HEK293T (cell line): Measurements from ENCODE around the gene GFI1.

Experiments
- CTCF ChIA-PET: fragments of 350-600 bp; formaldehyde crosslinking; extraction: SDS; loops from one replicate; lab custom pipeline; 2021; ENCODE audit warnings: antibody characterized with exemption, inconsistent platforms; lab: Yijun Ruan, JAX
- POLR2A ChIA-PET: fragments of 350-600 bp; formaldehyde crosslinking; extraction: SDS; loops from one replicate; lab custom pipeline; 2020; ENCODE audit warnings: antibody characterized with exemption, inconsistent platforms; lab: Yijun Ruan, JAX
- DNase-seq: peaks from one replicate; pipeline ENCODE4 v3.0.0; 2012; ENCODE audit warnings: mixed read lengths; ENCODE audit errors: extremely low spot score
- ARNT ChIP-seq: fragments of 450-650 bp; IDR thresholded peaks from 2 replicates; pipeline ENCODE4 v1.6.1; 2017; ENCODE audit warnings: mild to moderate bottlenecking
- BHLHE40 ChIP-seq: fragments of 450-650 bp; IDR thresholded peaks from 2 replicates; pipeline ENCODE4 v1.6.1; 2016; ENCODE audit warnings: mild to moderate bottlenecking, moderate library complexity, borderline replicate concordance
- CTBP1 ChIP-seq: fragments of 450-650 bp; IDR thresholded peaks from 2 replicates; pipeline ENCODE4 v1.6.1; 2016; ENCODE audit warnings: borderline replicate concordance
- ELF4 ChIP-seq: fragments of 450-650 bp; IDR thresholded peaks from 2 replicates; pipeline ENCODE4 v1.6.1; 2017; ENCODE audit warnings: antibody characterized with exemption
- FOXA1 ChIP-seq: fragments of 450-650 bp; IDR thresholded peaks from 2 replicates; pipeline ENCODE4 v1.6.1; 2016; ENCODE audit warnings: mild to moderate bottlenecking
- FOXK2 ChIP-seq: fragments of 450-650 bp; IDR thresholded peaks from 2 replicates; pipeline ENCODE4 v1.6.1; 2016; ENCODE audit warnings: mild to moderate bottlenecking
- FOXM1 ChIP-seq: fragments of 450-650 bp; IDR thresholded peaks from 2 replicates; pipeline ENCODE4 v1.6.1; 2017; ENCODE audit warnings: mild to moderate bottlenecking, borderline replicate concordance
- HDGF ChIP-seq: fragments of 450-650 bp; IDR thresholded peaks from 2 replicates; pipeline ENCODE4 v1.6.1; 2017; ENCODE audit warnings: antibody characterized with exemption, borderline replicate concordance
- L3MBTL2 ChIP-seq: fragments of 450-650 bp; conservative IDR thresholded peaks from 2 replicates; pipeline ENCODE4 v1.6.1; 2016; ENCODE audit warnings: mild to moderate bottlenecking
- LEF1 ChIP-seq: fragments of 450-650 bp; IDR thresholded peaks from 2 replicates; pipeline ENCODE4 v1.6.1; 2017; ENCODE audit warnings: mild to moderate bottlenecking, borderline replicate concordance
- NFRKB ChIP-seq: fragments of 450-650 bp; IDR thresholded peaks from 2 replicates; pipeline ENCODE4 v1.6.1; 2016; ENCODE audit warnings: mild to moderate bottlenecking, moderate library complexity
- PKNOX1 ChIP-seq: fragments of 450-650 bp; IDR thresholded peaks from 2 replicates; pipeline ENCODE4 v1.6.1; 2016
- SP1 ChIP-seq: fragments of 450-650 bp; IDR thresholded peaks from 2 replicates; pipeline ENCODE4 v1.6.1; 2017
- SUZ12 ChIP-seq: fragments of 450-650 bp; IDR thresholded peaks from 2 replicates; pipeline ENCODE4 v1.6.1; 2016; ENCODE audit warnings: mild to moderate bottlenecking
- TARDBP ChIP-seq: fragments of 450-650 bp; IDR thresholded peaks from 2 replicates; pipeline ENCODE4 v1.6.1; 2016
- ZNF384 ChIP-seq: fragments of 450-650 bp; IDR thresholded peaks from 2 replicates; pipeline ENCODE4 v1.6.1; 2016

Gene GFI1

GRCh38 chr1:92480813-92481598, 5.7 kb downstream of the GFI1 start:
- no peak for DNase-seq
- ChIA-PET CTCF (no interaction called here), POLR2A (no interaction called here)
- TF ChIP-seq HDGF (no peak), LEF1 (no peak), FOXA1 (no peak), L3MBTL2 (no peak), NFRKB (no peak), BHLHE40 (no peak), ZNF384 (no peak), TARDBP (no peak), PKNOX1 (no peak), ELF4 (no peak), CTBP1 (no peak), ARNT (no peak), SP1 (no peak), SUZ12 (no peak), FOXK2 (no peak), FOXM1 (no peak)

- no peak for DNase-seq
- POLR2A ChIA-PET, result no interaction called here
- TF ChIP-seq SUZ12 (no peak), L3MBTL2 (no peak)
- CTCF ChIA-PET, result no interaction called here
Measured at GRCh38 chr1:92480200-92480812, 6.4 kb downstream of the GFI1 start.

- ChIA-PET POLR2A (no interaction called here), CTCF (no interaction called here)
- no peak for TF ChIP-seq ELF4
- TF ChIP-seq BHLHE40, result no peak
- TF ChIP-seq HDGF, result no peak
- TF ChIP-seq FOXA1, result no peak
- no peak for TF ChIP-seq SP1
- TF ChIP-seq CTBP1, result no peak
- no peak for TF ChIP-seq ZNF384
- TF ChIP-seq FOXK2, result no peak
- no peak for TF ChIP-seq LEF1
- TF ChIP-seq NFRKB, result no peak
- no peak for TF ChIP-seq SUZ12
- TF ChIP-seq L3MBTL2, result no peak
- TF ChIP-seq FOXM1, result no peak
- TF ChIP-seq PKNOX1, result no peak
- no peak for TF ChIP-seq ARNT
- no peak for TF ChIP-seq TARDBP
- no peak for DNase-seq
Measured at GRCh38 chr1:92479587-92479986, 7.1 kb downstream of the GFI1 start.

- CTCF ChIA-PET, result interaction anchor here (0.6 to 0.7 kb wide), 3 partner anchors 19 to 214 kb away, joined by 3 to 5 read pairs (median 4); no protein-coding TSS in a partner anchor
- POLR2A ChIA-PET, result interaction anchor here (1.2 kb wide), 1 partner anchor 8 kb away, joined by 3 read pairs; the partner anchor contains the start of gene GFI1
- DNase-seq, result no peak
- TF ChIP-seq TARDBP, result no peak
- TF ChIP-seq L3MBTL2, result no peak
- TF ChIP-seq HDGF, result no peak
- TF ChIP-seq ARNT, result no peak
- TF ChIP-seq SP1, result no peak
- no peak for TF ChIP-seq ZNF384
- TF ChIP-seq FOXM1, result no peak
- TF ChIP-seq ELF4, result no peak
- no peak for TF ChIP-seq SUZ12
- no peak for TF ChIP-seq BHLHE40
- TF ChIP-seq CTBP1, result no peak
- no peak for TF ChIP-seq PKNOX1
- TF ChIP-seq LEF1, result no peak
- TF ChIP-seq NFRKB, result no peak
- no peak for TF ChIP-seq FOXK2
- TF ChIP-seq FOXA1, result no peak
Measured at GRCh38 chr1:92478393-92478792, 8.3 kb downstream of the GFI1 start.

- CTCF ChIA-PET, result interaction anchor here (1.4 kb wide), 1 partner anchor 9 kb away, joined by 5 read pairs; no protein-coding TSS in a partner anchor
- no peak for DNase-seq
- POLR2A ChIA-PET, result no interaction called here
- TF ChIP-seq BHLHE40 (no peak), ARNT (no peak), SP1 (no peak), ZNF384 (no peak), HDGF (no peak), FOXM1 (no peak), L3MBTL2 (no peak), FOXK2 (no peak), SUZ12 (no peak), ELF4 (no peak), PKNOX1 (no peak), CTBP1 (no peak), TARDBP (no peak), FOXA1 (no peak)
Measured at GRCh38 chr1:92476071-92476631, 10.6 kb downstream of the GFI1 start.
